Mesothelial cell of epicardium (in vitro differentiated cells): ENCODE data around the gene STK32B. TPM values are rescaled to one million over a fixed set of nuclear protein-coding genes. Genes with fewer than 3 reads are reported as not detected.

Source experiments
- DNase-seq, 2 experiments: peaks; one replicate each; pipeline ENCODE4 v3.0.0; 2021; ENCODE audit warnings: low spot score in 2 of 2; ENCODE audit not compliant: unreplicated experiment in 2 of 2
- H3K27ac Mint-ChIP-seq: 2 replicates; pipeline ENCODE4 v1.8.0; 2021; ENCODE audit warnings: mixed read lengths
- H3K27me3 Mint-ChIP-seq: 2 replicates; pipeline ENCODE4 v1.8.0; 2021; ENCODE audit warnings: low read depth, mixed read lengths
- H3K36me3 Mint-ChIP-seq: 2 replicates; pipeline ENCODE4 v1.8.0; 2021; ENCODE audit warnings: mixed read lengths
- H3K4me1 Mint-ChIP-seq: 2 replicates; pipeline ENCODE4 v1.8.0; 2021; ENCODE audit warnings: mixed read lengths
- H3K4me3 Mint-ChIP-seq: 2 replicates; pipeline ENCODE4 v1.8.0; 2021; ENCODE audit warnings: mild to moderate bottlenecking, moderate library complexity, mixed read lengths
- H3K9me3 Mint-ChIP-seq: 2 replicates; pipeline ENCODE4 v1.8.0; 2021; ENCODE audit warnings: mixed read lengths
- total RNA-seq: library from RNA; stranded (reverse); gene quantifications from 3 replicates; pipeline ENCODE4 v1.2.1, GENCODE V29; 2021
- TF ChIP-seq, protein P1 (sequence below): fragments of 200-600 bp; sonication (generic); IDR thresholded peaks from one replicate; pipeline ENCODE4 v1.5.0; 2021; ENCODE audit warnings: antibody characterized with exemption; ENCODE audit not compliant: unreplicated experiment

The STK32B gene
- total RNA-seq, 1 donor from 2014 or later: 0.96 TPM

DNA sequence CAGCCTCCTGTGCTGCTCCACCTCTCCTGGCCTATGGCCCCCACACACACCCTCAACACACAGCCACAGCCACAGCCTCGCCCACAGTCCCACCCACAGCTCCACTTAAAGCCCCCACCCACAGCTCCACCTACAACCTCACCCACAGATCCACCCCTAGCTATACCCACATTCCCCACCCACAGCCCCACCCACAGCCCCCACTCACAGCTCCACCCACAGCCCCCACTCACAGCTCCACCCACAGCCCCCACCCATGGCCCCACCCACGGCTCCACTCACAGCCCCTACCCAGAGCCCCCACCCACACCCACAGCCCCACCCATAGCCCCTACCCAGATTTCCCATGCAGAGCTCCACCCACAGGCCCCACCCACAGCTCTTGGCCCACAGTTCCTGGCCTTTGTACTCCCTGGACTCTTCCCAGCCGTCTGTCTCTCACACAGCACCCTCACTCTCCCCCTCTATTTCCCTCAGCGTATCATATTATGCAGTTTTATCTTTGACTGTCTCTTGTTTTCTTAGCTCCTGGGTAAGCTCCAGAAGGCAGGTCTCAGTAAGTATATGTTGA, 334.5 kb downstream of the STK32B start:
- H3K9me3 Mint-ChIP-seq: no peaks in the 10 kb centered on the region
- H3K4me1 Mint-ChIP-seq: no peaks in the 10 kb centered on the region

GRCh38 chr4:5386921-5387320, 335.6 kb downstream of the STK32B start:
- Mint-ChIP-seq H3K9me3 (no peaks in the 10 kb centered on the region), H3K27ac (no peak overlapping the region), H3K4me1 (no peaks in the 10 kb centered on the region), H3K36me3 (no peaks in the 10 kb centered on the region), H3K27me3 (peaks cover 12% of the 10 kb centered on the region), H3K4me3 (no peak overlapping the region)
- TF ChIP-seq, protein P1, sequence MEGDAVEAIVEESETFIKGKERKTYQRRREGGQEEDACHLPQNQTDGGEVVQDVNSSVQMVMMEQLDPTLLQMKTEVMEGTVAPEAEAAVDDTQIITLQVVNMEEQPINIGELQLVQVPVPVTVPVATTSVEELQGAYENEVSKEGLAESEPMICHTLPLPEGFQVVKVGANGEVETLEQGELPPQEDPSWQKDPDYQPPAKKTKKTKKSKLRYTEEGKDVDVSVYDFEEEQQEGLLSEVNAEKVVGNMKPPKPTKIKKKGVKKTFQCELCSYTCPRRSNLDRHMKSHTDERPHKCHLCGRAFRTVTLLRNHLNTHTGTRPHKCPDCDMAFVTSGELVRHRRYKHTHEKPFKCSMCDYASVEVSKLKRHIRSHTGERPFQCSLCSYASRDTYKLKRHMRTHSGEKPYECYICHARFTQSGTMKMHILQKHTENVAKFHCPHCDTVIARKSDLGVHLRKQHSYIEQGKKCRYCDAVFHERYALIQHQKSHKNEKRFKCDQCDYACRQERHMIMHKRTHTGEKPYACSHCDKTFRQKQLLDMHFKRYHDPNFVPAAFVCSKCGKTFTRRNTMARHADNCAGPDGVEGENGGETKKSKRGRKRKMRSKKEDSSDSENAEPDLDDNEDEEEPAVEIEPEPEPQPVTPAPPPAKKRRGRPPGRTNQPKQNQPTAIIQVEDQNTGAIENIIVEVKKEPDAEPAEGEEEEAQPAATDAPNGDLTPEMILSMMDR: no peak
- DNase-seq: no peak

More for the DNA sequence above, 334.5 kb downstream of the STK32B start:
- no peaks in the 10 kb centered on the region for H3K36me3 Mint-ChIP-seq
- H3K27ac Mint-ChIP-seq: no peak overlapping the region
- TF ChIP-seq, protein P1: no peak
- H3K27me3 Mint-ChIP-seq: peaks cover 12% of the 10 kb centered on the region
- H3K4me3 Mint-ChIP-seq: no peak overlapping the region
- DNase-seq: no peak

DNA sequence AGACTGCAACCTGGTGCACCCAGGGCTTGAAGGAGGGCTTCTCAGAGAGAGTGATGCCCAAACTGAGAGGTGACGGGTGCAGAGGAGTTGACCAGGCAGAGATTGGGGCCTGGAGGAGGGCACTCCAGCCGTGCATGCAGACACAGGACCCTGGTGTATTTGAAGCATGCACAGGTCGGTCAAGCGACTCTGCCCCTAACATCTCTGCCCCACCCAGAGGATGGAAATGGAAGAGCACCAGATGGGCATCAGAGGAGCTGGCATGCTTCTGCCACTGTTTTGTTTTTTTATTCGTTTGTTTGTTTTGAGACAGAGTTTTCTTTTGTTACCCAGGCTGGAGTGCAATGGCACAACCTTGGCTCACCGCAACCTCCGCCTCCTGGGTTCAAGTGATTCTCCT, 336.2 kb downstream of the STK32B start:
- Mint-ChIP-seq H3K27ac (no peak overlapping the region), H3K27me3 (peaks cover 12% of the 10 kb centered on the region), H3K4me3 (no peak overlapping the region), H3K36me3 (no peaks in the 10 kb centered on the region), H3K9me3 (no peaks in the 10 kb centered on the region), H3K4me1 (no peaks in the 10 kb centered on the region)
- no peak for DNase-seq
- TF ChIP-seq, protein P1: no peak

- no peak overlapping the region for H3K4me3 Mint-ChIP-seq
- no peaks in the 10 kb centered on the region for H3K4me1 Mint-ChIP-seq
- H3K27me3 Mint-ChIP-seq: peaks cover 14% of the 10 kb centered on the region
- TF ChIP-seq, protein P1: no peak
- no peaks in the 10 kb centered on the region for H3K36me3 Mint-ChIP-seq
- DNase-seq: no peak
- no peak overlapping the region for H3K27ac Mint-ChIP-seq
- H3K9me3 Mint-ChIP-seq: no peaks in the 10 kb centered on the region
Measured at GRCh38 chr4:5389756-5390310, 338.6 kb downstream of the STK32B start.

GRCh38 chr4:5391492-5391891, 340.2 kb downstream of the STK32B start:
- H3K4me3 Mint-ChIP-seq: no peak overlapping the region
- TF ChIP-seq, protein P1: no peak
- H3K4me1 Mint-ChIP-seq: no peaks in the 10 kb centered on the region
- no peak for DNase-seq
- no peak overlapping the region for H3K27ac Mint-ChIP-seq
- H3K36me3 Mint-ChIP-seq: no peaks in the 10 kb centered on the region
- H3K27me3 Mint-ChIP-seq: peaks cover 19% of the 10 kb centered on the region
- H3K9me3 Mint-ChIP-seq: no peaks in the 10 kb centered on the region
